Uterus (tissue), 4 donors: Measurements from ENCODE around the gene DOCK7. TPM values are rescaled to one million over a fixed set of nuclear protein-coding genes. Genes with fewer than 3 reads are reported as not detected.

Experiments used
- DNase-seq, 2 donors: peaks; one replicate each; pipeline ENCODE4 v3.0.0-alpha.2; 2019 to 2020
- H3K27ac ChIP-seq, 2 donors: fragments of 200-600 bp; sonication (generic); 1 replicate in 1 of 2; 2 replicates in 1 of 2; pipeline ENCODE4 v1.5.1; 2016 to 2018
- H3K27me3 ChIP-seq, 2 donors: fragments of 200-600 bp; sonication (generic); one replicate each; pipeline ENCODE4 v1.5.1; 2018 to 2019; ENCODE audit warnings: control low read depth in 1 of 2
- H3K36me3 ChIP-seq, 2 donors: fragments of 200-600 bp; sonication (generic); one replicate each; pipeline ENCODE4 v1.5.1; 2019; ENCODE audit warnings: control low read depth in 1 of 2
- H3K4me1 ChIP-seq, 2 donors: fragments of 200-600 bp; sonication (generic); one replicate each; pipeline ENCODE4 v1.5.1; 2018 to 2019; ENCODE audit warnings: control low read depth in 1 of 2
- H3K4me3 ChIP-seq, 2 donors: fragments of 200-600 bp; sonication (generic); 1 replicate in 1 of 2; 2 replicates in 1 of 2; pipeline ENCODE4 v1.5.1; 2018 to 2019; ENCODE audit warnings: mild to moderate bottlenecking in 1 of 2
- H3K9me3 ChIP-seq, 2 donors: fragments of 200-600 bp; sonication (generic); one replicate each; pipeline ENCODE4 v1.5.1; 2019; ENCODE audit warnings: control low read depth in 1 of 2
- CTCF ChIP-seq, 4 experiments: fragments of 200-600 bp in 2 of 4; fragments of 450-650 bp in 2 of 4; sonication (generic) in 2 of 4; IDR thresholded peaks; one replicate each; pipeline ENCODE4 v1.5.1; 2016 to 2019; ENCODE audit warnings: antibody characterized with exemption in 4 of 4, mild to moderate bottlenecking in 2 of 4, moderate library complexity in 1 of 4
- POLR2A ChIP-seq, 2 donors: fragments of 450-650 bp; IDR thresholded peaks; one replicate each; pipeline ENCODE4 v1.6.1; 2016; ENCODE audit warnings: antibody characterized with exemption in 2 of 2, mild to moderate bottlenecking in 1 of 2, moderate library complexity in 1 of 2
- intact Hi-C: fragments of 100-400 bp; cut with DNase I; formaldehyde crosslinking; loops from one replicate; pipeline ENCODE4 v1.15.1; 2023; ENCODE audit warnings: low total_unique reads
- total RNA-seq, 4 donors: library from RNA; depleted of rRNA in 3 of 4; stranded (reverse); fragments of >200 nt in 3 of 4; gene quantifications; one replicate each; pipeline versions ENCODE4 v1.1.0 to v1.2.4, GENCODE V29; 2014 to 2023
- donor health status: DM: yes; HTN: yes; CAD: no.

Gene DOCK7
- total RNA-seq, 4 donors from 2014 or later, result 17.9 to 134 (median 77.9) TPM

GRCh38 chr1:62493656-62494055, 194.5 kb downstream of the DOCK7 start:
- no peak for DNase-seq
- Histone ChIP-seq H3K4me1 (no peaks in the 10 kb centered on the region), H3K9me3 (no peaks in the 10 kb centered on the region), H3K4me3 (no peak overlapping the region), H3K27me3 (no peaks in the 10 kb centered on the region), H3K27ac (no peak overlapping the region), H3K36me3 (no peaks in the 10 kb centered on the region)
- TF ChIP-seq CTCF (IDR thresholded peaks at IDR 0.05), result no peak
- no peak for TF ChIP-seq POLR2A (IDR thresholded peaks at IDR 0.05)
- intact Hi-C loops, result no loop called here

- Histone ChIP-seq H3K27me3 (no peaks in the 10 kb centered on the region), H3K4me3 (no peak overlapping the region), H3K27ac (no peak overlapping the region), H3K36me3 (no peaks in the 10 kb centered on the region), H3K9me3 (no peaks in the 10 kb centered on the region), H3K4me1 (no peaks in the 10 kb centered on the region)
- no peak for TF ChIP-seq CTCF (IDR thresholded peaks at IDR 0.05)
- no peak for TF ChIP-seq POLR2A (IDR thresholded peaks at IDR 0.05)
- intact Hi-C loops, result no loop called here
- no peak for DNase-seq
Observed at GRCh38 chr1:62492521-62492920, 195.7 kb downstream of the DOCK7 start.

GRCh38 chr1:62487956-62488355, 200.2 kb downstream of the DOCK7 start:
- TF ChIP-seq CTCF (IDR thresholded peaks at IDR 0.05) (no peak), POLR2A (IDR thresholded peaks at IDR 0.05) (no peak)
- Histone ChIP-seq H3K36me3 (no peaks in the 10 kb centered on the region), H3K4me3 (no peak overlapping the region), H3K27me3 (no peaks in the 10 kb centered on the region), H3K9me3 (no peaks in the 10 kb centered on the region), H3K27ac (no peak overlapping the region), H3K4me1 (no peaks in the 10 kb centered on the region)
- intact Hi-C loops, result no loop called here
- DNase-seq, result no peak

GRCh38 chr1:62484824-62485468, 203.2 kb downstream of the DOCK7 start:
- Histone ChIP-seq H3K4me3 (no peak overlapping the region), H3K9me3 (no peaks in the 10 kb centered on the region), H3K4me1 (no peaks in the 10 kb centered on the region), H3K27ac (no peak overlapping the region), H3K36me3 (no peaks in the 10 kb centered on the region), H3K27me3 (no peaks in the 10 kb centered on the region)
- DNase-seq, result no peak
- intact Hi-C loops, result no loop called here
- TF ChIP-seq CTCF (IDR thresholded peaks at IDR 0.05) (no peak), POLR2A (IDR thresholded peaks at IDR 0.05) (no peak)

- H3K36me3 ChIP-seq, result no peaks in the 10 kb centered on the region
- intact Hi-C loops, result no loop called here
- no peak overlapping the region for H3K4me3 ChIP-seq
- DNase-seq, result no peak
- TF ChIP-seq POLR2A (IDR thresholded peaks at IDR 0.05), result no peak
- TF ChIP-seq CTCF (IDR thresholded peaks at IDR 0.05), result no peak
- no peak overlapping the region for H3K27ac ChIP-seq
- no peaks in the 10 kb centered on the region for H3K4me1 ChIP-seq
- H3K9me3 ChIP-seq, result no peaks in the 10 kb centered on the region
- H3K27me3 ChIP-seq, result no peaks in the 10 kb centered on the region
Observed at GRCh38 chr1:62481681-62482080, 206.5 kb downstream of the DOCK7 start.
